ENCODE measurements around the gene AKT1. TPM values are rescaled to one million over a fixed set of nuclear protein-coding genes. Genes with fewer than 3 reads are reported as not detected.
"Not testable (repeated sequence)": the region's sequence is repeated elsewhere in the genome, so short reads cannot be mapped to it uniquely, and the experiment has no call there.

The AKT1 gene
- total RNA-seq, 1 donor from 2014 or later: 124 TPM

DNA sequence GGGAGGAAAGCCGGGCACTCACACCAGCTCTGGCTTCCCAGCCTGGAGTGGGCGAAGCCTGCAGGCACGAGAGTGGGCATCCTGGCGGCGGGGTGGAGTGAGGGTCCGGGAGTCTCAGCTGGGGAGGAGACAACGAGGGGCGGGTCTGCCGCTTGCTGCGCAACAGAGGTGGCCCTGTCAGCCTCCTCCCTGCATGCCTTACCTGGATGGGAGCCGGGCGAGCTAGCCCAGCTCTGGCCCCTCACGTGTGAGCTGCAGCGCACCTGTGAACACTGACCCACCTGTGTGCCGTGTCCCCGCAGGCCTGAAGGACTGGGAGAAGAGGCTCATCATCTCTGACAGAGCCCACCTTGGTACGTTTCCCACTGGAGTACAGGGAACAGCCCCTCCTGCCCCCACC is 56.5 kb downstream of the AKT1 start:
- no peak for DNase-seq (ENCODE audit: low spot score)

DNA sequence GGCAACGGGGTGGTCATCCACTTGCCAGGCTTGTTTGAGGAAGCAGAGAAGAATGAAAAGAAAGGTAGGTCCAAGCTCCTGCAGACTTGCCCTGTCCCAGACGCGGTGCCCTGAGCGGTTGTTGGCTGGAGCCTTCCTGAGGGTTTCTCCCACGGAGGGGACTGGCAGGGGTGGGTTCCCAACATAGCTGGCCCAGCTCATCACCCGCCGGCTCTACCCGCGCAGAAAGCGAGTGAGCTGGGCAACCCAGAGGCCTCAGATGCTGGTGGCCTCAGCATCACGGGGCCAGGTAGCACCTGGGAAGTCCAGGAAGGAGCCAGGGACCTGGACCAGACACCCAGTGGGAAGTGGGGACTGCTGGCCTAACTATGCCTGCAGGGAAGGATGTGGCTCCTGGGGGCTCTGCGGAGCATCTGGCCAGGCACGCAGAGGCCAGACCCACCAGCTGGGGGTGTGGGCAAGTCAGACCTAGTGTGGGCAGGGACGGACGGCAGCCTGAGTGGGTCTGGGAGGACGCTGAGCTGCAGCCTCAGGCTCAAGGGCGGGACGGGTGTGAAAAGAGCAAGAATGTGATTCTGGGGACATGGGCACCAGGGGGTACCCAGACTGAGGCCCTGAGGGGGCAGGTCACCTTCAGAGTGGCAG is 57.1 kb downstream of the AKT1 start:
- DNase-seq (ENCODE audit: low spot score): no peak

DNA sequence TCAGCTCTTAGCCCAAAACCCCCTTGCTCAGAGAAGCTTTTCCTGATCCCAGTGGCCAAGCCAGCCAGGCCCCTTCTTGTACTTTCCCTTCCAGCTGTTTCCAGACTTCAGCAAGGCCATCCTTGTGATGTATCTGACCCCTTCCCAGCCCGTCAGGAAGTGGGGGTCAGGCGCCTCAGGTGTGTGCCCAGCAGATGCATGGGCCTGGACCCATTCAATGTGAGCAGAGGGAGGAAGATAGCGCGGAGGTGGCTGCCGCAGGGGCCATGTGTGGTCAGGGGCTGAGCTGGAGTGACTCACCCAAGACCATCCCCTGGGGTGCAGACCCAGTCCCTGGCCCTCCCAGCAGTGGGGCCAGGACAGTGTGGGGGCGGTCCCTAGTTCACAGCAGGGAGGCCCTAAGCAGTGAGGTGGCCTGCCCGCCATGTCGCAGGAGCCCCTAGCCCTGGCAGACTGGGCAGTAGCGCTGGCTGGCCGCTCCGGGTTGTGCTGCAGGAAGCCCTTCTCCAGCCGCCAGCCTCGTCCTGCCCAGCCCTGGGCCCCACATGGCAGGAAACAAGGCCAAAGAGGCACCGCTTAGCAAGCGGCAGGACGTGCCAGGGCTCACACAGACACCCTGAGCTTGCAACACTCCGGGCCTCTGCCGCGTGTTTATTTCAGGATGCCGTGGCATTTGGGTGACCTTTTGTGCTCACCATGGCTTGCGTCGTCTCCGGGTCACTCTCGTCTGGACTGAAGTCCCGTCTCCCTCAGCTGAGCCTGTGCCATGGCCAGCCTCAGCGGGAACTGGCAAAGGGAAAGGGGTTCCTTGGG is 59.5 kb downstream of the AKT1 start:
- DNase-seq (ENCODE audit: low spot score): peak; percentile 88

DNA sequence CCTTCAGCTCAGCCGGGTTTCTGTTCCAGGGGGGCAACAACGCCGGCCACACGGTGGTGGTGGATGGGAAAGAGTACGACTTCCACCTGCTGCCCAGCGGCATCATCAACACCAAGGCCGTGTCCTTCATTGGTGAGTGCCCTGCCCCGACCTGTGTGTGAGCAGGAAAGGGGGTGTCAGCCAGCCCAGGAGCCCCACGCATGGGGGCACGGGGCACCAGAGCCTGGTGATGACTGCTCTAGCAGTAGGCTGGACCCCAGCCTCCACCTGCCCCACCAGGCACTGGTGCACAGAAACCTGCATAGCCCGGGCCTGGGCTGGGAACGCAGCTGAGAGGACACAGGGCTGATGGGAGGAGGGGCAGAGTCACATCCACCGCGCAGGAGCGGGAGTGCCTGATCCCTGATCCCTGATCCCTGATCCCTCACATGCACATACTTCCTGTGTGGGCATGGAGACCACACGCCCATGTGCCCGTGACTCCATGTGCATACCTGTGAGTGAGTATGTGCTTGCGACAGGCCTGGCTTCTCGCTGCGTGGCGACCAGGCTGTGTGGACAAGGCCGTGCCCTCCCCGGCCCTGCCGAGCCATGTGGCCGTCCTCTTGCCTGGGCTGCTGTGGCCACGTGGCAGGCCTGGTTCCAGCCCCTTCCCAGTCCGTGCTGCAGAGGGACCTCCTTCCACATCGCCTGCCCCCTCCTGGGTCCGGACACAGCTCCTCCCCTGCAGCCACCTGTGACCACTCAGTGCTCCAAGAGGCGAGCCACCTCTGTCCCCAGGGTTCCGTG is 60.4 kb downstream of the AKT1 start:
- no peak for DNase-seq (ENCODE audit: low spot score)

DNA sequence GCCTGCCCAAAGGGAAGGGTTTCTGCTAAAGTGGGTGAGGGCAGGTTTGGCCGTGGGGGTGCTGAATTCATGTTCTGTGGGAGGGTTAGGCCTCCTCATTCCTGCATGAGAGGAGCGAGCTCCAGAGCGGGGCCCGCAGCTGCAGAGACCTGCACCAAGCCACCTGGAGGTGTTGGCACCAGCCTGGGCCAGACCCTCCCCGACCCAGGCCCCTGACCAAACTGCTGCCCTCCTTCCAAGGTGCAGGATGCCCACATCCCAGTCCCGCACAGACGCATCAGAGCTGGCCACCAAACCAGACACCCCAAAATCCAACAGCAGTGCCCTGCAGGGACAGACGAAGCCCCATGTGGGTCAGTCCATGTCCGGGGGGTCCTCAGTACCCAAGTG is 61.0 kb downstream of the AKT1 start:
- no peak for DNase-seq (ENCODE audit: low spot score)

DNA sequence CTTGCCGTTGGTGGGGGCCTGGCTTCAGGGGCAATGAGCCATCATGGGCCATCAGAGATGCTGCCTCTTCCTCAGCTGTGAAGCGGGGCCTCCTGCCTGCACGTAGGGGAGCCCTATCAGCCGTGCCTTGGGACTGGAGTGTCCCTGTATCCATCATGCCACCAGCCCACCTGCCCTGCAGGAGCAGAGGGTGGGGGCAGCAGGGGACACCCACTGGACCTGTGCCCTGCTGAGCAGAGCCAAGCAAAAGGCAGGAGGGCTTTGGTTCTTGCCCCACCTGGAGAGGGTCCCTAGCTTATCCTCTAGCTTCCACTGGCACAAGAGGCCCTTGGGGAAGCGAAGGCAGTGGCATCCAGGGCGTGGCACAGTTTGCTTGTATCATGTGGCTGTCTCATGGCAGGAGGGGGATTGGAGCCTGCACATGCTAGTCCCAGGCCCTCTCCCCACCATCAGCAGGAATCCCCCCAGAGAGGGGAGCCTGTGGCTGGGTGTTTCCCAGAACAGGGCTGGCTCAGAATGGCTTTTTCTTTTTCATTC is 61.4 kb downstream of the AKT1 start:
- DNase-seq (ENCODE audit: low spot score): no peak

DNA sequence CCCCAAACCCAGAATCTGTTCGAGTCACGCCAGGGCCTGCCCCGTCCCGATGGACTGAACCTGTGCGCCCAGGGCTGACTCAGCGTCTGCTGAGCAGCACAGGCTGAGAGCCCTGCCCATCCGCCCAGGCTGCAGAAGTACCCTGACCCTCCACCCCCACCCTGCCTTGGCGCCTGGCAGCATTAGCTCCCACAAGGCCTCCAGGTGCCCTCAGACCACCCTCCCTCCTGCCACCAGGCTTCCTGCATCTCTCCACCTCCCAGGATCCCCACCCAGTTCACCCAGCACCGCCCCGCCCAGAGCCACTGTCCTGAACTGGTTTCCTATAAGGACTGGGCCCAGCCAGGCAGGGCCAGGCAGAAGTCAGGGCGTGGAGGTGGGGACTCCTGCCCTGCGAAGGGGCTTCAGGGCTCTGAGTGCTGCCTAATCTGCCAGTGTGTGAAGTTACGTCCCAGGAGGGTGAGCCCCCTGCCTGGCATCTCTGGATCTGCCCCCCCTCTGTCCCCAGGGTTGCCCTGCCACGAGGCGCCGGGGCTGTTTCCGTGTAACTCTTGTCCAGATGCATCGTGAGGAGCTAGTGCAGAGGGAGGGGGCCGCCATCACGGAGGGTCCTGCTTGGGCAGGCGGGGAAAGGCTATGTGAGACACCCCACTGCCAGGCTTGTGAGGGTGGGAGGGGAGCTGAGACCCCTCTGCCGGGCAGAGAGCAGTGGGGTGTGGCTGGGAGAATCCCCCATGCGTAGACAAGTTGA is 62.4 kb downstream of the AKT1 start:
- no peak for DNase-seq (ENCODE audit: low spot score)

DNA sequence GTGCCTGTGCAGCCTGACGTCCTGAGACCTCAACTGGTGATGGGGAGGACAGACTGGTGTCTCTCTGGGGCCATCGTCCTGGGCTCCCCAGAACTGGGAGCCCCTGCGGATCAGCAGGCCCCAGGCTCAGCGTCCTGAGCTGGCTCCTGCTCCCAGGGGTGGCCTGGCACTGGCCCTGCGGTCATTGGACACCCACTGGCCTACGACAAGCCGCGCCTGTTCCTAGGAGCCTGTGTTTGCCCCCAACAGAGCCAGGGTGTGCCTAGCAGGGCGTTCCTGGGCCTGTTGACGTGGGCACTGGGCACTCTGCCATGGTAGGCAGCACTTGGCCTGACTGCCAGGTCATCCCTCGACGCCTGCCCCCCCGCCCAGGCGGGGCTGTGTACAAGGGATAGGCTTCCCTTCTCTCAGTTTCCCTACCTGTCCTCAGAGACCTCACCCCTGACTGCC is 63.2 kb downstream of the AKT1 start:
- no peak for DNase-seq (ENCODE audit: low spot score)

DNA sequence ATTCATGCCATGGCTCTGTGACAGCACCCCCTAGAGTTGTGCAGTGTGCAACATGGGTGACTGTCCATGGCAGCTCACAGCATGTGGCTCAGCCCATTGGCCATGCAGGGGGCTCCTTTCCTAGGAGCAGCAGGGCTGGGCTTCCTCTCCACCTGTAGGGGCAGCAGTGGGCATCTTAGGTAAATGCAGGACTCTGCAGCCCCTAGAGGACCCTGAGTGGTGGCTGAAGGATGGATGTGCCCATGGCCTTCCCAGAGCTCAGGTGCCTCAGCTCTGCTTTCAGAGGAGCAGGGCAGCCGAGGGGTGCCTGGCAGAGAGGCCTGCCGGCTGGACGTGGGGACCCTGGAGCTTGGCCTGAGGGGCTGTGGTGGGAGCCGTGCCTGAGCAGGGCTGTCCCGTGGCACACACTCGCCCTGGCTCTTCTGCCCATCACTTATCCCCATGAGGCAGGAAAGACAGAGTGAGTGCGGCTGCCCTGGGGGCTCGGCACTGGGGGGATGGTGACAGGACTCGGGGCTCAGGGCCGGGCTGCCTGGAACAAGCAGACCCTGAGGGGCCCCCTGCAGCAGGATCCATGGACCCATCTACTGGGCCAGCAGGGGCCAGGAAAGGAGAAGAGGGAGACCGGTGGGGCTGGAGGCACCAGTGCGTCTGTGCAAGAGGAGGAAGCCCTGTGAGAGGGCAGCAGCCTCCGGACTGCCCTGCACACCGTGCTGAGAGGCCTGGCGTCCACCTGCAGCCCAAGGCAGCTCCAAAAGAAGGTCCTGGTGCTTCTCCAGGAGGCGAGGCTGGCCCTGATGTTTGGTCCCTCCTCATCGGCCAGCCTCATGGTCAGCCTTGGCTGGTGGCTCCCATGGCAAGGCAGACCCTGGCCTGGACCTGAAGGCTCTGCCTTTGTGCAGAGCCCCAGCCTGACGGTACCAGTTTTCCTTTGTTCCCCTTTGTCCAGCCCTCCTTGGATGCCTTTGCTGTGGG is 63.9 kb downstream of the AKT1 start:
- DNase-seq (ENCODE audit: low spot score): no peak

DNA sequence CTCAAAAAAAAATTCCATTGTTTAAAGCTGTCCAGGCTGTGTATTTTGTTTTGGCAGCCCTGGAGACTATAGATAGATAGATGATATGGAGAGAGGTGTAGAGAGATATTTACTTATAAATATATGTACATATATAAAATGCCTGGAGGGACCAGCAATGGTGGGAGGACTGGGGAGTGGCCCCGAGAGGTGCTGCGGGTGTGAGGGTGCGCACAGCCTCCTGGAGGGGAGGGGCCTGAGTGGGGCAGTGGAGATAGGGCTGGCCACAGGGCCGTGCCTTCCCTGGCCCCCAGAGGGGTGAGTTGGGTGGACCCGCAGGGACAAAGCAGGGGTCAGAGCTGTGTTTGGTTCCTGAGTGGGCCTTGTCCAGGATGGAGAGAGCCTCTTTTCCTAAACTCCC is 65.1 kb downstream of the AKT1 start:
- no peak for DNase-seq (ENCODE audit: low spot score)

DNA sequence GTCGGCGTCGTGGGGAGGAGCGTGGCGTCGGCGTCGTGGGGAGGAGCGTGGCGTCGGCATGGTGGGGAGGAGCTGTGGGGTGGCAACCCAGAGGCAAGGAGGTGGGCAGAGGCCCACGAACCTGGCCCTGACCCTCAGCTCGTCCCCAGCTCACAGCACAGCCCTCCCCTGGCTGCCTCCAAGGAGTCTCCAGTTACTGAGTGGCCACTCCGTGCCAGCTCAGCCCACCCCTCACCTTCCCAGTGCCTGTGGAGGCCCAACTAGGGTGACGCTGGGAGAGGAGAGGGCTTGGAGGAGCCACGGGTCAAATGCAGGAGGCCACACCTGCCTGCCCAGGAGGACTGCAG is 65.7 kb downstream of the AKT1 start:
- DNase-seq (ENCODE audit: low spot score): no peak

DNA sequence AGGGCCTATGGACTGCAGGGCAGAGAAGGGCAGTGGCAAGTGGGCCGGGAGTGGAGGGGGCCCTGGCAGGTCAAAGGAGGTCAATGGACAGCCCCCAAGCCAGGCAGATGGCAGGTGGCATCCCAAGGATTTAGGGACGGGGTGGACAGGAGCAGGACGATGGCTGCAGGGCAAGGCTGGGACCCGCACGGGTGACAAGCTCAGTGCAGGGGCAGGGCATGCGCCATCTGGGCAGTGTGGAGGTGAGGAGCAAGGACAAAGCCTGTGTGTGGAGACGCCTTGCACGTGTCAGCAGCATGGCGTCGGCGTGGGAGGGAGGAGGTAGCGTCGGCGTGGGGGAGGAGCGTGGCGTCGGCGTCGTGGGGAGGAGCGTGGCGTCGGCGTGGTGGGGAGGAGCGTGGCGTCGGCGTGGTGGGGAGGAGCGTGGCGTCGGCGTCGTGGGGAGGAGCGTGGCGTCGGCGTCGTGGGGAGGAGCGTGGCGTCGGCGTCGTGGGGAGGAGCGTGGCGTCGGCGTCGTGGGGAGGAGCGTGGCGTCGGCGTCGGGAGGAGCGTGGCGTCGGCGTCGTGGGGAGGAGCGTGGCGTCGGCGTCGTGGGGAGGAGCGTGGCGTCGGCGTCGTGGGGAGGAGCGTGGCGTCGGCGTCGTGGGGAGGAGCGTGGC is 66.2 kb downstream of the AKT1 start:
- not testable (repeated sequence) for DNase-seq (ENCODE audit: low spot score)

DNA sequence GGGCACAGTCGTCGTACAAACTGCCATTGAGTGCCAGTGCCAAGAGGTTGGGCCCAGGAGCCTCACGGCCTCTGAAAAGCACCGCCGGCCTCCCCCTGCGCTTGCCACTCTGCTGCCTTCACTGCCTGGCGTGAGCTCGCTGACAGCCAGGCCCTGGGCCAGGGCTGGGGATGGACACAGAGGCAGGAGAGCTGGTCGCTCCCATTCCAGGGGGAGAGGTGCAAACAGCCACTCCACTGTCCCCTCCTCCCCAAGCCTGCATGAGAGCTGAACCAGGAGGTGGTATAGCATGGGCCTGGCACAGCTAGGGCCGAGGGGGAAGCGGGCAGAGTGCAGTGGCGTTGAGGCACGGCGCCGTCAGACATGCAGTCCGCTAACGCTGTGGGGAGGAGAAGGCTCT is 66.9 kb downstream of the AKT1 start:
- no peak for DNase-seq (ENCODE audit: low spot score)

DNA sequence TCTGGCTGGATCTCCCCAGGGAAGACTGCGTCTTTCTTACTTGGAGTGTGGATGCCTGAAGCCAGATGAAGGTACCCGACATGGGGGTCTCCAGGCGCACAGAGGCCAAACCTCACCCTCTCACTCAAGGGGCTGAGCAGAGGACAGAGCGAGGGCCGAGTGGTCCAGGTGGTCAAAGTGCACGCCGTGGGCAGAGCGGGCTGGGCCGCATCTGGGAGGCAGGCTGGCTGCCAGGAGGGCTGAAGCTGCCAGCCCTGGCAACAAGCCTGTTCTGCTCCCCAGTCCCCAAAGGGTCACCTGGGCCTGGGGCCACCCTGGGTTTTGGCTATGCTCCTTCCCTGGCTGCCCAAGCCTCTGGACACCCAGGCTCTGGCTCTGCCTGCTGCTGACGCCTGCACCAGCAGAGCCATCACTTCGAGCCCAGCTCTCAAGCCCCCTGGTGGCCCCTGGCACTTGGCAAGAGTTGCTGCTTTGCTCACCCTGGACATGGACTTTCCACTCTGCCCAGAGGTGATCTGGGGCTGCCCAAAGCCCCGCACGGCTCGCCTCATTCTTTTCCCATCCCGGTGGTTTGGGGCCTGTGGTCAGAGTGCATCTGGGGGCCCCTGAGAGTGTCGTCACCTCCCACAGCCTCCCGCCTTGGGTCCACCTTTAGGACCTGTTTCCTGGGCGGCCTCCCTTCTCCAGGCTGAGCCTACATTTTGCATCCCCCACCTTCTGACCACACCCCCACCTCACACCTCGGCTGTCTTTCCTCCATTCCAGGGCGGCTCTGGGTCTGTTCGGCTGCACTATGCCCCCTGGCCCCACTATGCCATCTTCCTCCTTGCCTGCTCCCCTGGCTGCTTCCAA is 68.7 kb downstream of the AKT1 start:
- DNase-seq (ENCODE audit: low spot score): no peak

DNA sequence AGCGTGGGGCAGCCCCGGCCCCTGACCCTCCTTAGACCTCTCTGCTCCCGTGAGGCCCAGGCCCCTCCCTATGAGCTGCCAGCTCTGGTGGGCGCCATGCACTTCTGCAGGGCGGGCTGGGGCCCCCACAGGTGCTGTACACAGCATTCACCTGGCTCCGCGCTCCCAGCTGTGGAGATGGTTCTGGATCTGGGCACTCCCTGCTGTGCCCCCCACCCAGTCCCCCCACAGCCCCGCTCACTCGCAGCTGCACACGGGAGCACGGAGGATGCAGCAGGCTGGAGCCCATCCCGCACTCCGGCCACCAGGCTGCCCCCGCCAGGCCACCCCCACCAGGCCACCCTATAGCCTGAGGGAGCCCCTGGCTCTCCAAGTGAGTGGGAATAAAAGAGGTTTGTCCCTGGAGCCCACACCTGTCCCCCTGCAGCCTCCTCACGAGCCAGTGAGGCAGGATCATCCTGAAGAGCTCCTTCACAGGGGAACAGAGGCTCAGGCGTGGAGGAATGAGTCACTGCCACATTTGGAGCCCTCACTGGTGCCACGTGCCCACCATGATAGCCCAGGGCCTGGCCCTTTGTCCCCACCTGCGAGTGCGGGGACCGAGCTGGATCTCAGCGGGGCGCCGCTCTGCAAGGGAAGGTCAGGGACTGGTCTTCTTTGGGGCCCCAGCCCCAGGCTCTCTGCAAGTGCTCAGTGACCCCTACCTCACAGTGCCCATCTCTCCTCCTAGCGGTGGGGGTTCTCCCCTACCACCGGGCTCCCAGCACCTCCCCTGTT is 69.6 kb downstream of the AKT1 start:
- no peak for DNase-seq (ENCODE audit: low spot score)

DNA sequence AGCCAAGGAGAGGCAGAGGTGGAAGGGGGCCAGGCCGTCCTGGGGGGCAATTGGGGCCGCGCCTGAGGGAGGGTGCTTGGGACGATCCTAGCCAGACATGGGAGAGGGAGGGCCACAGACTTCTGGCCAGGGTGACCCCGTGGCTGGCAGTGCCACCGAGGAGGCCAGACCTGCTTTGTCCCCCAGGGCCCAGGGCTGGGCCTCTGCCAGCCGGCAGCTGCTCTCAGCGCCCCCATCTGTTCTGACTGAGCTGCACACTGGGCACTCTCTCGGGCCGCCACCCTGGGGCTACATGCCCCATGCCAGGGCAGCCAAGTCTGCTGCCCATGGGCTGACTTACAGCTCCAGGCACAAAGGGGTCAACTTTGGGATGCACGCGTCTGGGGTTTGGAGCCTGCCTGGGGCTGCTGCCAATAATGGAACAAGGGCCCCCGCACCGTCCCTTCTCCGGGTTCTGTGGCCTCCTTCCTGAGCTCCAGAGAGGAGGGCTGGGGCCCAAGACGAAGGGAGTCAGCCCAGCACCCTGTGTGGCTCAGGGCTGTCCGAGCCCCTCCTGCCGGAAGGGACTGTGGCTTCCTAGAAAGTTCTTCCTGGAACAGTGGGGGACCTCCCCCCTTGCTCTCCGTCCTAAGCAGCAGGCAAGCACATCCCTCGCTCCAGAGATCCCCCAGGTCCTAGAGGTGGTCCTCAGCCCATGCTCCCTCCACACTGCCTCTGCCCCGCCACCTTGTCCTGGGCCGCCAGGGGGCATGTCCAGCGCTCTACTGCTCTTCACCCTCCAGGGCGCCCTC is 70.4 kb downstream of the AKT1 start:
- peak; percentile 83 for DNase-seq (ENCODE audit: low spot score)

DNA sequence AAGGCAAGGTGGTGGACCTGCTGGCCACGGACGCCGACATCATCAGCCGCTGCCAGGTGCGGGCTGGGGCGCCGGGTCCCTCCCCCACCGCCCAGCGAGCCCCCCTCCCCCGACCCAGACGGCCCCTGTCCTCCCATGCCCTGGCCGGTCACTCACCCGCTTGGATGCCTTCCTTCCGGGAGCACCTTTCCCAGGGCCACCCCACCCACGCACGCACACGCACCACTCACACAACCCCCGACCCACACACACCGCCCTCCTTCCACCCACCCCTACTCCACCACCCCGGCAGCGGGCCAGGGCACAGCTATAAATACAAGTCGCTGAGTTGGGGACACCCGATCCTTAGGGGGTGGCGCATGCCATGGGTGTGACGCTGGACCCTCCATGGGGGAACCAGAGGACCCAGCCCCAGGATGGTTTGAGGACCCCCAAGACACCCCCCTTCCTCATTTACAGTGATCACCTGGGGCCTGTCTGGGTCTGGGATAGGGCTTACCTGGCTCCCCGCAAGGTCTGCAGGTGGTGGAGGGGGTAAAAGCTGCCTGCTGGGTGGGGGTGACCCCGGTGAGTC is 71.1 kb downstream of the AKT1 start:
- no peak for DNase-seq (ENCODE audit: low spot score)
